Breast epithelium (tissue), 4 donors: ENCODE measurements around the gene TAF4B. TPM values are rescaled to one million over a fixed set of nuclear protein-coding genes. Genes with fewer than 3 reads are reported as not detected.

Experiments
- DNase-seq, 2 donors: peaks; one replicate each; pipeline ENCODE4 v3.0.0-alpha.2; 2019; ENCODE audit warnings: low spot score in 2 of 2
- H3K27ac ChIP-seq, 2 donors: fragments of 200-600 bp; sonication (generic) in 1 of 2; one replicate each; pipeline ENCODE4 v1.5.1; 2016 to 2019; ENCODE audit warnings: mild to moderate bottlenecking in 1 of 2
- H3K27me3 ChIP-seq, 2 donors: fragments of 200-600 bp; sonication (generic) in 1 of 2; one replicate each; pipeline versions ENCODE4 v1.5.1 to v1.6.0; 2017 to 2019; ENCODE audit warnings: control low read depth in 1 of 2, mild to moderate bottlenecking in 1 of 2
- H3K36me3 ChIP-seq: fragments of 200-600 bp; one replicate; pipeline ENCODE4 v1.5.1; 2019
- H3K4me1 ChIP-seq, 2 donors: fragments of 200-600 bp; sonication (generic); one replicate each; pipeline ENCODE4 v1.5.1; 2016 to 2019; ENCODE audit warnings: control low read depth in 1 of 2
- H3K4me3 ChIP-seq, 3 donors: fragments of 200-600 bp; sonication (generic); 1 replicate in 2 of 3; 2 replicates in 1 of 3; pipeline ENCODE4 v1.5.1; 2016 to 2019; ENCODE audit warnings: mild to moderate bottlenecking in 3 of 3, moderate library complexity in 2 of 3
- H3K9me3 ChIP-seq, 2 donors: fragments of 200-600 bp; sonication (generic) in 1 of 2; one replicate each; pipeline ENCODE4 v1.5.1; 2016 to 2019; ENCODE audit warnings: control low read depth in 1 of 2
- CTCF ChIP-seq, 3 donors: fragments of 450-650 bp; IDR thresholded peaks; one replicate each; pipeline ENCODE4 v1.5.1; 2016 to 2017; ENCODE audit warnings: antibody characterized with exemption in 3 of 3, mild to moderate bottlenecking in 3 of 3, moderate library complexity in 3 of 3
- POLR2A ChIP-seq: fragments of 450-650 bp; IDR thresholded peaks from one replicate; pipeline ENCODE4 v1.6.1; 2016; ENCODE audit warnings: antibody characterized with exemption, mild to moderate bottlenecking, moderate library complexity
- POLR2AphosphoS5 ChIP-seq, 3 donors: sonication (generic); formaldehyde crosslinking; IDR thresholded peaks; one replicate each; pipeline ENCODE4 v1.6.1; 2017; ENCODE audit warnings: antibody characterized with exemption in 3 of 3
- intact Hi-C: fragments of 100-400 bp; cut with DNase I; formaldehyde crosslinking; loops from one replicate; pipeline ENCODE4 v1.15.1; 2023; ENCODE audit warnings: low total_unique reads
- total RNA-seq, 3 donors: library from RNA; depleted of rRNA; stranded (reverse); fragments of >200 nt; gene quantifications; one replicate each; pipeline ENCODE4 v1.1.0, GENCODE V29; 2016

TAF4B gene
- total RNA-seq, 3 donors from 2014 or later: 13.6 to 16.8 (median 14.1) TPM

GRCh38 chr18:26208977-26209376 is 17.3 kb upstream of the TAF4B start:
- no peak overlapping the region for H3K27ac ChIP-seq
- no peak for DNase-seq

GRCh38 chr18:26210147-26210546 is 16.1 kb upstream of the TAF4B start:
- Histone ChIP-seq H3K36me3 (no peaks in the 10 kb centered on the region), H3K27me3 (no peaks in the 10 kb centered on the region), H3K4me1 (no peaks in the 10 kb centered on the region), H3K27ac (no peak overlapping the region), H3K4me3 (no peak overlapping the region), H3K9me3 (no peaks in the 10 kb centered on the region)
- intact Hi-C loops: no loop called here
- TF ChIP-seq POLR2AphosphoS5 (IDR thresholded peaks at IDR 0.05) (no peak), POLR2A (no peak), CTCF (IDR thresholded peaks at IDR 0.05) (no peak)
- DNase-seq: no peak

More at GRCh38 chr18:26208977-26209376, 17.3 kb upstream of the TAF4B start:
- H3K4me1 ChIP-seq: no peaks in the 10 kb centered on the region
- no peaks in the 10 kb centered on the region for H3K9me3 ChIP-seq
- TF ChIP-seq POLR2A (no peak), CTCF (IDR thresholded peaks at IDR 0.05) (no peak), POLR2AphosphoS5 (IDR thresholded peaks at IDR 0.05) (no peak)
- no peaks in the 10 kb centered on the region for H3K36me3 ChIP-seq
- H3K4me3 ChIP-seq: no peak overlapping the region
- no peaks in the 10 kb centered on the region for H3K27me3 ChIP-seq
- intact Hi-C loops: no loop called here

GRCh38 chr18:26215247-26215970 is 10.8 kb upstream of the TAF4B start:
- no peaks in the 10 kb centered on the region for H3K4me1 ChIP-seq
- DNase-seq: no peak
- H3K27ac ChIP-seq: no peak overlapping the region
- intact Hi-C loops: no loop called here
- H3K36me3 ChIP-seq: no peaks in the 10 kb centered on the region
- no peak overlapping the region for H3K4me3 ChIP-seq
- H3K27me3 ChIP-seq: no peaks in the 10 kb centered on the region
- no peak for TF ChIP-seq CTCF (IDR thresholded peaks at IDR 0.05)
- TF ChIP-seq POLR2AphosphoS5 (IDR thresholded peaks at IDR 0.05): no peak
- no peak for TF ChIP-seq POLR2A
- no peaks in the 10 kb centered on the region for H3K9me3 ChIP-seq

GRCh38 chr18:26225022-26225693 is 1.1 kb upstream of the TAF4B start:
- intact Hi-C loops: no loop called here
- peak overlapping the region in 1 of 3 donors; percentile 99 for H3K4me3 ChIP-seq
- no peaks in the 10 kb centered on the region for H3K27me3 ChIP-seq
- no peaks in the 10 kb centered on the region for H3K36me3 ChIP-seq
- no peak overlapping the region for H3K27ac ChIP-seq
- no peak for TF ChIP-seq POLR2AphosphoS5 (IDR thresholded peaks at IDR 0.05)
- TF ChIP-seq CTCF (IDR thresholded peaks at IDR 0.05): no peak
- no peak for TF ChIP-seq POLR2A
- H3K9me3 ChIP-seq: no peaks in the 10 kb centered on the region
- no peaks in the 10 kb centered on the region for H3K4me1 ChIP-seq
- DNase-seq: no peak

GRCh38 chr18:26225915-26226228 is 373 bp upstream of the TAF4B start:
- no peaks in the 10 kb centered on the region for H3K27me3 ChIP-seq
- peak overlapping the region; percentile 80 to 83 for H3K27ac ChIP-seq
- H3K36me3 ChIP-seq: no peaks in the 10 kb centered on the region
- DNase-seq: no peak
- TF ChIP-seq CTCF (IDR thresholded peaks at IDR 0.05) (no peak), POLR2AphosphoS5 (IDR thresholded peaks at IDR 0.05) (no peak), POLR2A (no peak)
- intact Hi-C loops: no loop called here
- H3K4me3 ChIP-seq: peak overlapping the region; percentile 80 to 99 (median 93)
- H3K9me3 ChIP-seq: no peaks in the 10 kb centered on the region
- no peaks in the 10 kb centered on the region for H3K4me1 ChIP-seq
